ENCODE results near the gene EPB41L5.
A peak's percentile ranks its signal among the peaks of the same experiment; 100 is the strongest.
"Not testable (repeated sequence)": the region's sequence is repeated elsewhere in the genome, so short reads cannot be mapped to it uniquely, and the experiment has no call there.

Gene EPB41L5

DNA sequence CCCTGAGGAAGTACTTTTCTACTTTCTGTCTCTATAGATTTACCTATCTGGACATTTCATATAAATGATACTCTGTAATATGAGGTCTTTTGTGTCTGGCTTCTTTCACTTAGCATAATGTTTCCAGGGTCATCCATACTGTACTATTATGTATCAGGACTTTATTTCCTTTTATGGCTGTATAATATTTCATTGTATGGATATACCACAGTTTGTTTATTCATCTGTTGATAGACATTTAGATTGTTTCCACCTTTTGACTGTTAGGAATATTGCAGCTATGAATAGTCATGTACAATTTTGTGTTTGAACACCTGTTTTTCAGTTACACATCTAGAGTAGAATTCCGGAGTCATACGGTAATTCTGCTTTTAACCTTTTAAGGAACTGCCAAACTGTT lies 136.5 kb downstream of the EPB41L5 start:
- no peak for DNase-seq

DNA sequence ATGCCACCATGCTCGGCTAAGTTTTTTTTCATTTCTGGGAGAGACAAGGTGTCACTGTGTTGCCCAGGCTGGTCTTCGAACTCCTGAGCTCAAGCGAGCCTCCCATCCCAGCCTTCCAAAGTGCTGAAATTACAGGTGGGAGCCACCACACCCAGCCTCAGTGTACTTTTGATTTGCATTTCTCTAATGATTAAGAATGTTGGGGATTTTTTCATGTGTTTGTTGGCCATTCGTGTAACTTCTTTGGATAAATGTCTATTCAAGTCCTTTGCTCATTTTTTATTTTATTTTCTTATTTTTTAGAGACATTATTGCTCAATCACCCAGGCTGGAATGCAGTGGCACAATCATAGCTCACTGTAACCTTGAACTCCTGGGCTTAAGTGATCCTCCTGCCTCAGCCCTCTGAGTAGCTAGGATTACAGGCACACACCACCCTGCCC lies 137.2 kb downstream of the EPB41L5 start:
- DNase-seq = no peak

DNA sequence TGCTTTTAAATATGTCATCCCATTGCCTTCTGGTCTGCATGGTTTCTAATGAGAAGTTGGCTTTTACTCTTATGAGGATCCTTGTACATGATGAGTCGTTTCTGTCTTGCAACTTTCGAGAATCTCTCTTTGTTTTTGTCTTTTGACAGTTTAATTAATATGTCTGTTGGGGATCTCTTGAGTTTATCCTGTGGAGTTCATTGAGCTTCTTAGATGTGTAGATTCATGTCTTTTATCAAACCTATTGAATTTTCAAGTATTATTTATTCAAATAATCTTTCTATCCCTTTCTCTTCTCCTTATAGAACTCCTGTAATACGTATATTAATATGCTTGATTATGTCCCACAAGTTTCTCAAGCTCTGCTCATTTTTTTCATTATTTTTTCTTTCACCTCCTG lies 142.4 kb downstream of the EPB41L5 start:
- DNase-seq = no peak

DNA sequence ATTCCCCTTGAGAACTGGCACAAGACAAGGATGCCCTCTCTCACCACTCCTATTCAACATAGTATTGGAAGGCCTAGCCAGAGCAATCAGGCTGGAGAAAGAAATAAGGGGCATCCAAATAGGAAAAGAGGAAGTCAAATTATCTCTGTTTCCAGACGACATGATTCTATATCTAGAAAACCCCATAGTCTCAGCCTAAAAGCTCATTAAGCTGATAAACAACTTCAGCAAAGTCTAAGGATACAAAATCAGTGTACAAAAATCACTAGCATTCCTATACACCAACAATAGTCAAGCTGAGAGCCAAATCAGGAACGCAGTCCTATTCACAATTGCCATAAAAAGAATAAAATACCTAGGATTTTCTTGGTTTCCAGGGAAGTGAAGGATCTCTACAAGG lies 145.8 kb downstream of the EPB41L5 start:
- DNase-seq = not testable (repeated sequence)

DNA sequence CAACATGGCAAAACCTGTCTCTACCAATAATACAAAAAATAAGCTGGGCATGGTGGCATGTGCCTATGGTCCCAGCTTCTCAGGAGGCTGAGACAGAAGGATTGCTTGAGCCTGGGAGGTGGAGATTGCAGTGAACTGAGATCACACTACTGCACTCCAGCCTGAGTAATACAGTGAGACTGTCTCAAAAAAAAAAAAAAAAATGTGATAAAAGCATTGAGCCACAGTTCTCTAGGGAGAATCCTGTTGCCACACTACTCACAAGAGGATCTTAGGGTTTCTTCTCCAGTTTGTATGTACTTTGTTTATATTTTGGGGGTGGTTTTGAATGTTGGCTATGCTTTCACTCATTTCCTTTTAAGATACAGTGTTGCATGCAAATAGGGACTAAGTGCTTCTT lies 148.3 kb downstream of the EPB41L5 start:
- no peak for DNase-seq

DNA sequence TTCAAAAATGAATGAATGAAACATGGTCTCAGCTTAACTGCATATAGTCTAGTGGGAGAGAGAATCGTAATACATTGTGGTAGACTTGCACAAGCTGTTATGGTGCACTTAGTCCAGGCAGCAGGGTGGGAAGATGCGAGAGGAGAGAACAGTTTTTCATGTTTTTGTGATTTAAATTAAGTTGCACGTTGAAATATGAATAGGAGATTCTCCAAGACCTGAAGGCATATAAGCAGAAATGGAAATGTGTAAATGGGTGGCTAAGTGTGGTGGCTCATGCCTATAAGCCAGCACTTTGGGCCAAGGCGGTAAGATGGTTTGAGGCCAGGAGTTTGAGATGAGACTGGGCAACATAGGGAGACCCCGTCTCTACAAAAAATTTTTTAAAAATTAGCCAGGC lies 149.8 kb downstream of the EPB41L5 start:
- DNase-seq = no peak

DNA sequence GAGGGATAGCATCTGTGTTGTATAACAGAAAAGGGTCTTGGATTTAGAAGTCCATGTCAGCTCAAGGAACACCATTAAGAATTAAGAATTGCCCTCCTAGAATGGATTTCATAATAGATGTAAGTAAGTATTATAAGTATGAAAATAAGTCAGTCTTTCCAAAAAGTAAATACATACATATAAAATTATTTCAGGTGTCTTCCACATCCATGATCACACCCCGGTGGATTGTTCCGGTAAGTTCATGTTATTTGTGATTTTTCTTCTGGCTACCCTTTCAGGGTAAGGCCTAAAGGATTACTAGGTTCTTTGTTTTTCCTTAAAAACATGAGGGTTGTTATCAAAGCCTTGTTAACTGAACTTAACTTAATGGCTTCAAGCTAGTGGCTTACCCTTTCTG lies 154.4 kb downstream of the EPB41L5 start:
- no peak for DNase-seq

DNA sequence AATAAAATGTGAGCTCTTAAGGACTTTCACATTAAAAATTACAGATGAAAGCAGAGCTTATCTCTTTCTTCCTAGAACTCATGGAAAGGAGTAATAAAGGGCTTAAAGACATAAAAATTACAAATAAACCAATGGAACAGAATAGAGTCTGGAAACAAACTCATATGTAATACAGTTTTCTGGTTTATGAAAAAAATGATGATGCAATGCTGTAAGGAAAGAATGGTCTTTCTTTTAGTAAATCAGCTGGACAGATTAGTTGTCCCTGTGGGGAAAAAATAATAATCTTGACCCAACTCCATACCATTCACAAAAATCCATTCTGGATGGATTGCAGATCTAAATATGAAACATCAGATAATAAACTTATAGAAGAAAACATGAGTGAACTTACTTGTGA lies 156.1 kb downstream of the EPB41L5 start:
- no peak for DNase-seq

DNA sequence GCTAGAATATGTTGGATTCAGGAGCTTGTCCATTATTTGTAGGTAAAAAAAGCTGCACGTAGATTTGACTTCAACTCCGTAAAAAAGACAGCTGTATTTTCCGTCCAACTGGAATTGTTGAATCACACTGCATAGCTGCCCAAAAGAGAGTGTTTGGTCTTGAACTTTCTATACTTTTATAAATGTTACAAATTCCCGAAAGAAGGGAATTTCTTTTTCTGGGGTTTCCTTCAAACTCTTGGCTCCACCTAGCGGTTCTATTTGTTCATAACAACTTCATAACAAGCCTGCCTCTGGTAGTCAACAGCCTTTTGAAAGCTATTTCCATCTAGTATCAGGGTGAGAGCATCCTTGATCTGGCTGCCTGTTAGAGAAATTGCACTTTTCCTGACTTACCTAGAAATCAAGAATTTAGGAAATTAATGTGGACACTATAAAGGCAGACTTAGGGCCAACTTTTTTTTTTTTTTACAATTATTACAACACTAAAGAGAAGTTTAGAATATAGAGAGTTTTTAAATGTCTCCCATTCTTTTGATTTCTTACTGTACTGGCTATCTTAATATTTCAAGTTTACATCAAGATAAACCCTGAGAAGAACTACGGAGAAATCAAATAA lies 162.2 kb downstream of the EPB41L5 start:
- peak; percentile 67 for DNase-seq

DNA sequence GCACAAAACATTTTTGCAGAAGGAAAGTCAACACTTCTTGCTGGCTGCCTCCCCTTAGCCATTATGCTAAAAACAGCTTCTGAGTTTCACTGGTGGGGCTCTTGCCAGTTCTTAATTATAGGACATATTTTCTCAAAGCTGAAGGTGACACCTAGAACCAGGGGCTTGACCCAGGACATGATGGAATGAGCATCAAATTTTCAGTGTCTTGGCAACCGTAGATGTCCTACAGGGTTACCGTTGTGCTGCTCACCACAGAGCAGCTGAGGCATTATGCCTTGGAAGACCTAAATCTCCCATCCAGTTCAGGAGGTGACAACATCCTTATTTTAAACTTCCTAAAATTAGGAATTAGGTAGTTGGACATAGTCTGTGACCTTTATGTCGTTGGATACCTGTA lies 163.6 kb downstream of the EPB41L5 start:
- no peak for DNase-seq

DNA sequence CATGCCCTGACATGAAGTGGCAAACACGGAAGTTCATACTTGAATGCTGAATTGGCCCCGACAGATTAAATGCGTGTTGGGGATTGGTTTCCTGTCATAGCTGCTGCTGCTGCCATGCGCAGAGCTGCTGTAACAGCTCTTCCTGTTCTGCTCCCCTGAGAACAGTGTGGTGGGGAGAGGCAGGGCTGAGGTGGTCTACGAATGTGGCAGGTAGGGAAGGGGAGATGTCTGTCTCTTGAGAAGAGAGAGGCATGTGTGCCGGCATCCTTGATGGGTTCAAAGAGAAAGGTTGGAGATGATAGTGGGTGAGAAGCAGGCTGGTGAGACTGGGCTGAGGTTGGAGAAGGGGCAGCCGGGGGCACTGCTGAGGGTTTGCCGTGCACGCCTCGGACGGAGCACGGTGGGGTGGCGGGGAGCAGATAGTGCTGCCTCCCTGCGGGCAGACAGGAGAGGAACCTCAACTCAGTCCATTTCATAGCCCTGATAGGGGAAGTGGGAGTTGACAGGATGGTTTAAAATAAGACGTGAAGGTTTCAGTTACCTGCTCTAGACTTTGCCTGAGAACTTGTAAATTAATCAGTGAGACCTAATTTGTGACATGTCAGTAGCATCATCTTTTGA lies 164.2 kb downstream of the EPB41L5 start:
- DNase-seq = no peak

DNA sequence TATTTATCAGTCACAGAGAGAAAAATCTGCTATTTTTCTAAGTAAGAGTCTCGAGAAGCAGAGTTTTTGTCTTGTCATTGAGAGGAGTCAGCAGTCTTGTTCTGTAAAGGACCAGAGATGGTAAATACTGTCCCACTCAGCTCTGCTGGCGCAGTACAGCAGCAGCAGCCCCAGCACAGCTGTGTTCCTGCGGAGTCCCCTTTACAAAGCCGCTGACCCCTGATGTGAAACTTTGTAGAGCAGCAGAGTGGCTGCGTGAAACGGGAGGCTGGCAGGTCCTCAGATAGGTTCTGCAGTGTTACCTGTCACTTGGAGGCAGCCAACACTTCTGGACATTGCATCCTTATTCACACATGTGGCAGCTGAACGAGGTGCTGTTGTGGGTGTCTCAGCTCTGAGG lies 165.1 kb downstream of the EPB41L5 start:
- no peak for DNase-seq

DNA sequence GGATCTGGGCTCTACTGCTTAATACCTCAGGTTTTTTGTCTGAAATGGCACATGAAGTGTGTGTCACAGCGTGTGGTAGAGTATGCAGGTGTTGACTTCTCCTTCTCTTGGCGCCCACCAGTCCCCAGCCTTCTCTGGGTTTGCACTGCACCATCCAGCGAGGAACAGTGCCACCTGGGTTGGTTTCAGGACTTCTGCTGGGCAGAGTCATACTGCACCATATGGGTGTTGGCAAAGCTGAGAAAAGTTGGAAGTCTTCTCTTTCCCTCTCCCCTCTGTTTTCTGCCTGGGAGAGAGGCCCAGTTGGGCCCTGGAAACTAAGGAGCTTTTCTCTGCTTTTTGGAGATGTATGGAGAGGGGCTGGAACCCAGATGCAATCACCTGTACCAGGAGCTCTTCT lies 166.5 kb downstream of the EPB41L5 start:
- no peak for DNase-seq

DNA sequence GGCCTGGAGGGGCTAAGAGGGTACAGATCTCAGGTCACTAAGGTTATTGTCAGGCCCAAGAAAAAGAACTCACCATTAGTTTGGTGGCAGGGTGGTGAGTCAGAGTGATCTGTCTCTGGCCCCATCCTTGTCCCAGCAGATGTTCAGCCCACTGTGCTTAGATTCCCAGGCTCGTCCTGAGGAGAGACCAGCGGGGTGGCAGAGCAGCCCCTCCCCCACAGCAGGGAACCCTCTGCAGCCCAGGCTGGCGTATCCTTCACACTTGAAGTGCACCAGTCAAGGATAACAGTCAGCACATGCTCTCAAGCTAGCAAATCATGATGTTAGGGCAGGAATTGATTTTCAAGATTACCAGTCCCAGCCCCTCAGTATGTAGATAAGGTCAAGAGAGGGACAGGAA lies 167.2 kb downstream of the EPB41L5 start:
- no peak for DNase-seq

DNA sequence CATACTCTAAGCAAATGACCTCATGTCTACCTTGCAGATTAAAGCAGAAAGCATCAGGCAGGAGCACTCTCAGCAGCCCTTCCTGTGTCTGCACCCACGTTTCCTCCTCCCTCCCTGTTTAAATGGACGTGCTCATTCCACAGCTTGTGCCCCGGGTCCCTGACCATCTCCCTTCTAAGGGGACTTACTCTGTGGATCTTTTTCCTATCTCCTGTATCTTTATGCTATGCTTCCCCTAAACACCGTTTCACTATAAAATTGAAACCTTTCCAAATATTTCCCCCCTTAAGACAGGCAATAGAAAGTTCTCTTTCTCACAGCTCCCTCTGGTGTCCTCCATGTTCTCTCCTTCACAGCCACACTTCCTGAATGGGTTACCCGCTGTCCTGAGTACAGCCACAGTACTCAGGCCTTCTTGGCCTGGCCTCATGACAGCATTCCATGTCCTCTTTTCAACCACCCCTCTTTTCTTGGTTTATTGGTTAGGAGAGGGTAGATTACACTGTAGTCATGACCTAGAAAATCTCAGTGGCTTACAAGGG lies 169.2 kb downstream of the EPB41L5 start:
- no peak for DNase-seq

DNA sequence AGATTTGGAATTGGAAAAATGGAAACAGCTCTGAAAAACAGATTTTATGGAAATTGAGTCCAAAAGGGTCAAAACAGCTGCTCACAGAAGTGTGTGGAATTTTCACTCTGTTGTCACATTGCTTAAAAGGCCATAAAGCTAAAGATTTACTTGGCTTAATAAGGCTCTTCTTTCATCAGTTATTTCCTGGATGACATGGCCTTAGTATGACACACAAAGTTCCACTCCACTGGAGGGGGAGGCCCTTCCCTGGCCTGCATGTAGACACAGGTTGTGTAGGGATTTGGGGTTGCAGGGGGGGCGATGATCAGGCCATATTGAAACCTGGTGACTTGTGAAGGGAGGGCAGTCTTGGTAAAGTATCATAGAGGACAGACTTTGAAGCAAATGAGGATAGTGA lies 176.3 kb downstream of the EPB41L5 start:
- DNase-seq = no peak

DNA sequence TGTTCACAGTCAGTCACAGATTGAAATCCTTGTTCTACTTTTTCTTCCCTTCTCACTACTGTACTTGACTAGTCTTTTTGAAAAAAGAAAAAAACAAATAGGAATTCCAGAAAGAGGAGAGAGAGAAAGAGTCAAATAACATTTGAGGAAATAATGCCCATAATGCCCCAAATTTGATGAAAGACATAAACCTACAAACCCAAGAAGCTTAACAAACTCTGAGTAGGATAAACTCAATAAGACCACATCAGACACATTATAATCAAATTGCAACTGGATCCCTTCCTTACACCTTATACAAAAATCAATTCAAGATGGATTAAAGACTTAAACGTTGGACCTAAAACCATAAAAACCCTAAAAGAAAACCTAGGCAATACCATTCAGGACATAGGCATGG lies 179.4 kb downstream of the EPB41L5 start:
- no peak for DNase-seq

DNA sequence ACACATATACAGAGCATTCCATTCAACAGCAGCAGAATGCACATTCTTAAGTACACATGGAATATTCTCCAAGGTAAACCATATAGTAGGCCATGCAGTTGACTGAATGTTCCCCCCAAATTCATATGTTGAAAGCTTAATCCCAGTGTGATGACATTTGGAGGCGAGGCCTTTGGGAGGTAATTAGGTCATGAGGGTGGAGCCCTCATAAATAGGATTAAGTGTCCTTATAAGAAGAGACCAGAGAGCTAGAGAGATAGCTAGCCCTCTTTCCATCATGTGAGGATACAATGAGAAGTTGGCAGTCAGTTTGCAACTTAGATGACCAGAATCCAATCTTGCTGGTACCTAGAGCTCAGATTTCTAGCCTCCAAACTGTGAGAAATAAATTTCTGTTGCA lies 182.7 kb downstream of the EPB41L5 start:
- no peak for DNase-seq

DNA sequence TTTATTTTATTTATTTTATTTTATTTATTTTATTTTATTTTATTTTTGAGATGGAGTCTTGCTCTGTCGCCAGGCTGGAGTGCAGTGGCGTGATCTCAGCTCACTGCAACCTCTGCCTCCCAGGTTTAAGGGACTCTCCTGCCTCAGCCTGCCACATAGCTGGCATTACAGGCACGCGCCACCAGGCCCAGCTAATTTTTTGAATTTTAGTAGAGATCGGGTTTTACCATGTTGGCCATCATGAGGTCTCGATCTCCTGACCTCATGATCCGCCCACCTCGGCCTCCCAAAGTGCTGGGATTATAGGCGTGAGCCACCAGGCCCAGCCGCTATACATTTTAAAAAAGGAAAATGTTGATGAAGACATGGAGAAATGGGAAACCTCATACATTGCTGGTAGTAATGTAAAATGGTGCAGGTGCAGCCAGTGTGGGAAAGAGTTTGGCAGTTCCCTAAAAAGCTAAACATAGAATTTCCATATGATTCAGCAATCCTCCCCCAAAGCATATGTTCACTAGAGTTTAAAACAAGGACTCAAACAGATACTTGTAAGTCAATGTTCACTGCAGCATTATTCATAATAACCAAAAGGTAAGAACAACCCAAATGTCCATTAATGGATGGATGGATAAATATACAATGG lies 187.1 kb downstream of the EPB41L5 start:
- not testable (repeated sequence) for DNase-seq

DNA sequence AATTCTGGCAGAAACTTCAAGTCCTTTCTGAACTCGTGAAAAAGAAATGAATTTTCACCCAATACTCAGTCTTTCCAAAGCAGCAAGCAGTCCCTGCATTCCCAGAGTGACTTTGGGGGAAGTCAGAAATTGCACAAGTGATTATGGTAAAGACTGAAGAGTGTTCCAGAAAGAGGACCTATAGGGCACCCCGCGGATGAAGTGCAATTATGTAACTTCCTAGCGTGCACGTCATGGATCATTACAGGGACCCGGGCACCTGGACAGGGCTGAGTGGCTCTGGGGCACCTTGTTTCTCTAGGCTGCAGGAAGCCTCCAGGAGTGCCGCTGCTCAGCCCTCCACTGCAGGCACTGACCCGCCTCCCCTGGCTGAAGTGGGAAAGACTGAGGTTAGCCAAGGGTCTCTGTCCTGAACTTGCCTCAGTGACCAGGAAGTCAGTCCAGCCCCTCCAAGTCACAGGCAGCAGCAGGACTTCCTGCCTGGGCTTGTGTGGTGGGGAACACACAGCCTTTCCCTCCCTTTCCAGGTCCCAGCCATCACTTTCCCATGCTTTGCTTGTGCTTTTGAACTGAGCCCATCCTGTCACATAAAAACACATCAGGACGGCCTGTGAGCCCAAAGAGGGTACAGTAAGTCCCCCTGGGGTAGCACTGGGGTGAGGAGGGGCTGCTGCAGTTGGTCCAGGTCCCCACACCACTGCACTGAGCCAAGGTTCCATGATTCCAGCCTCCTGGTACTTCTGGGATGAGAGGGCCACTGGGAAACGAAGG lies 190.6 kb downstream of the EPB41L5 start:
- no peak for DNase-seq

DNA sequence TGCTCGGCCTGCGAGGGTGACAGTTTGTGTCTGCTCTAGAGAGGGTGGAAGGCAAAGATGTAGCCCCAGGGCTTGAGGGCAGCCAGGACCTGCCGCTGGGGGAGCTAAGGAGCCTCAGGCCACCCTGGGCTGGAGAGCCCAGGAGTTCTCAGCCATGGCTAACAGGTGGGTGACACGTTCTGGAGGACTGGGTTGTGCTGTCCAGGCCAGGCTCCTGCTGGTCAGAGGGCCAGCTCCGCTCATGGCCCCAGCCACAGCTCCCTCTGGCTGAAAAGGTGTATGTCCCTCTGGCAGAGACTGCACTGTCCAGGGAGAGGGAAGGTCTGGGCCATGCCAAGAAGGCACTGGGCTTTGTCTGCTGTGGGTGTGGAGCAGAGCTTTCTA lies 191.1 kb downstream of the EPB41L5 start:
- DNase-seq = no peak

DNA sequence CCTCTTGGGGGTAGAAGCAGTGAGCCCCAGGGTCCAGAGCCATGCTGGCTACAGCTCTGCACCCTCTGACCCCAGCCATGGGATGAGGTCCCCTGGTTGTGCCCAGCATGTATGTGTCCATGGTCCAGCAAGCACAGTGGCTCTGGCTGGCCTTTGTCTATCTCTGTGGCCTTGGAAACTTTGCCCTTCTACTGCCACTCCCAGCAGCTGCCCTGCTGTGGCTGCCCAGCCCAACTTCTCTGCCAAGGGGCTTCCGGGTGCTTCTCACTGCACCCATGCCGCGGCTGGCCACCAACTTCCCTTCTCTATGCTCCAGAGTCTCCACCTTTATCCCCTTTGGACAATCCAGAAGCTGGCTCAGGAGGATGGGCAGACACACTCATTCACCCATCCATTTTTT lies 191.5 kb downstream of the EPB41L5 start:
- DNase-seq = no peak

DNA sequence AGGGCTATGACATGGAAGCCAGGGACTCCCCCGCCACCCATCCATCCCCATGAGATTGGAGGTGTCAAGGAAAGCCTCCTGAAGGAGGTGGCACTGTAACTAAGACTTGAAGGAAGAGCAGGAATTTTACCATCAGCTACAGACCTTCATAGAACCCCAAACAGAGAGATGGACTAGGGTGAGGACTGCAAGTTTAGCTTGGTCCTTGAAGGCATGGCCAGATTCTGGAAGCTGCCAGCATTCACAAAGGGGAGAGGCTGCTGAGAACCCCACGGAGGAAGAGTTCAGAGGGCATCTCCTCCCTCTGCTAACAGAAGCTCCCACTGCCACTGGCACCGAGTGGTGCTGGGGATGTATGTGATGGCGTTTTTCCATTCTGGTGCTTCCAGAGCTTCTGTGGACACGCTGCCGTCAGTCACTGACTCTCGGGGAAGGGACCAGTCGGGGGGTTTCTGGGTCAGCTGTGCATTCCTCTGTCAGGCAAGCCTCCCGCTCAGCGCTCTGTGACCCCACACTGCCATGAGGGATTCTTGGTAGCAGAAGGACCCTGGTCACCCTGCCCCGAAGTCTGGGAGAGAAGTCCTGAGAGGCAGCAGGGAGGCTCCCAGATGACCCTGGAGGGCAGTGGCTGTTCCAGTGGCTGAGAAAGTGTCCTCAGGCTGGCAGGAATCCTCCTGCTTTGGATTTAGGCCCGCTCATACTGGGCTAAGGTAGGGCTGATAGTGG lies 192.2 kb downstream of the EPB41L5 start:
- DNase-seq = no peak

Measured in NCI-H1694 (cell line).